HEK293 (cell line): Measurements from ENCODE around the gene MTARC2.

Experiments
- CTCF ChIA-PET: fragments of 350-600 bp; formaldehyde crosslinking; extraction: SDS; loops from one replicate; lab custom pipeline; 2021; ENCODE audit warnings: antibody characterized with exemption; lab: Yijun Ruan, JAX
- POLR2A ChIA-PET: fragments of 300-600 bp; formaldehyde crosslinking; extraction: SDS; loops from one replicate; lab custom pipeline; 2020; ENCODE audit warnings: antibody characterized with exemption, inconsistent platforms; lab: Yijun Ruan, JAX
- H3K27ac ChIP-seq: fragments of 200-500 bp; sonication (Bioruptor generic); 2 replicates; pipeline ENCODE4 v1.5.1; 2014; ENCODE audit warnings: low read depth, low read length, control low read depth, inconsistent platforms; ENCODE audit errors: extremely low read depth
- H3K36me3 ChIP-seq, 2 experiments: fragments of 200-500 bp in 1 of 2; sonication (Bioruptor generic) in 1 of 2; 1 replicate in 1 of 2; 2 replicates in 1 of 2; pipeline ENCODE4 v1.5.1; 2014 to 2017; ENCODE audit warnings: inconsistent platforms in 2 of 2, low read length in 2 of 2; ENCODE audit not compliant: control insufficient read depth in 2 of 2, insufficient read depth in 1 of 2
- H3K4me1 ChIP-seq: fragments of 200-500 bp; sonication (Bioruptor generic); 2 replicates; pipeline ENCODE4 v1.5.1; 2014; ENCODE audit warnings: mild to moderate bottlenecking, low read length, inconsistent platforms; ENCODE audit not compliant: control insufficient read depth, insufficient read depth
- H3K4me3 ChIP-seq: 2 replicates; pipeline ENCODE4 v1.5.1; 2011; ENCODE audit warnings: low read depth, mild to moderate bottlenecking, control low read depth, low read length, moderate library complexity
- H3K9me3 ChIP-seq: fragments of 200-500 bp; sonication (Bioruptor generic); 2 replicates; pipeline ENCODE4 v1.5.1; 2014; ENCODE audit warnings: low read depth, low read length, inconsistent platforms; ENCODE audit not compliant: control insufficient read depth, insufficient read depth
- GLI2 ChIP-seq: fragments of 450-650 bp; formaldehyde crosslinking; IDR thresholded peaks from 2 replicates; pipeline ENCODE4; 2017; ENCODE audit warnings: missing biosample characterization, missing genetic modification characterization, low read depth, borderline replicate concordance
- GLIS1 ChIP-seq: fragments of 450-650 bp; formaldehyde crosslinking; IDR thresholded peaks from 2 replicates; pipeline ENCODE4 v1.5.1; 2016; ENCODE audit warnings: missing biosample characterization, missing genetic modification characterization
- MEIS1 ChIP-seq: sonication (generic); formaldehyde crosslinking; IDR thresholded peaks from 2 replicates; pipeline ENCODE4 v1.8.1; 2022; ENCODE audit warnings: missing genetic modification reagents, mild to moderate bottlenecking, borderline replicate concordance
- PRDM2 ChIP-seq: fragments of 450-650 bp; formaldehyde crosslinking; IDR thresholded peaks from 2 replicates; pipeline ENCODE4 v1.5.1; 2016; ENCODE audit warnings: missing biosample characterization, missing genetic modification characterization, borderline replicate concordance
- SALL2 ChIP-seq: fragments of 450-650 bp; formaldehyde crosslinking; IDR thresholded peaks from 2 replicates; pipeline ENCODE4 v1.5.0; 2017; ENCODE audit warnings: missing biosample characterization, mild to moderate bottlenecking, missing genetic modification characterization, borderline replicate concordance
- SCRT2 ChIP-seq: fragments of 450-650 bp; formaldehyde crosslinking; IDR thresholded peaks from 2 replicates; pipeline ENCODE4 v1.5.1; 2016; ENCODE audit warnings: missing biosample characterization, missing genetic modification characterization
- SETDB1 ChIP-seq: IDR thresholded peaks from one replicate; pipeline ENCODE4 v1.6.1; 2017; ENCODE audit warnings: mild to moderate bottlenecking, low read length, moderate library complexity, mixed read lengths; ENCODE audit not compliant: insufficient read length
- ZBTB17 ChIP-seq: fragments of 450-650 bp; formaldehyde crosslinking; IDR thresholded peaks from 2 replicates; pipeline ENCODE4 v1.5.1; 2016; ENCODE audit warnings: missing biosample characterization, missing genetic modification characterization
- ZBTB8A ChIP-seq: fragments of 450-650 bp; formaldehyde crosslinking; IDR thresholded peaks from 2 replicates; pipeline ENCODE4 v1.5.1; 2016; ENCODE audit warnings: missing biosample characterization, missing genetic modification characterization
- ZFHX2 ChIP-seq: fragments of 450-650 bp; formaldehyde crosslinking; conservative IDR thresholded peaks from 2 replicates; pipeline ENCODE4 v1.5.1; 2016; ENCODE audit warnings: missing biosample characterization, missing genetic modification characterization
- ZNF112 ChIP-seq: fragments of 450-650 bp; formaldehyde crosslinking; IDR thresholded peaks from 2 replicates; pipeline ENCODE4 v1.5.0; 2017; ENCODE audit warnings: missing biosample characterization, missing genetic modification characterization
- ZNF140 ChIP-seq: fragments of 450-650 bp; formaldehyde crosslinking; IDR thresholded peaks from 2 replicates; pipeline ENCODE4 v1.5.1; 2016; ENCODE audit warnings: missing biosample characterization, missing genetic modification characterization
- ZNF146 ChIP-seq: fragments of 450-650 bp; formaldehyde crosslinking; IDR thresholded peaks from 2 replicates; pipeline ENCODE4 v1.5.1; 2016; ENCODE audit warnings: missing biosample characterization, missing genetic modification characterization
- ZNF239 ChIP-seq: fragments of 450-650 bp; formaldehyde crosslinking; IDR thresholded peaks from 2 replicates; pipeline ENCODE4 v1.5.1; 2016; ENCODE audit warnings: missing biosample characterization, missing genetic modification characterization
- ZNF248 ChIP-seq: fragments of 450-650 bp; formaldehyde crosslinking; IDR thresholded peaks from 2 replicates; pipeline ENCODE4 v1.5.1; 2017; ENCODE audit warnings: missing biosample characterization, missing genetic modification characterization
- ZNF280C ChIP-seq: fragments of 450-650 bp; formaldehyde crosslinking; IDR thresholded peaks from 2 replicates; pipeline ENCODE4 v1.5.1; 2016; ENCODE audit warnings: missing biosample characterization, missing genetic modification characterization
- ZNF391 ChIP-seq: fragments of 450-650 bp; formaldehyde crosslinking; IDR thresholded peaks from 2 replicates; pipeline ENCODE4 v1.5.1; 2016; ENCODE audit warnings: low read depth, missing biosample characterization, missing genetic modification characterization, borderline replicate concordance
- ZNF596 ChIP-seq: fragments of 450-650 bp; IDR thresholded peaks from 2 replicates; pipeline ENCODE4 v1.5.0; 2018; ENCODE audit warnings: missing biosample characterization, mild to moderate bottlenecking, missing genetic modification characterization, moderate library complexity
- ZNF624 ChIP-seq: fragments of 450-650 bp; formaldehyde crosslinking; IDR thresholded peaks from 2 replicates; pipeline ENCODE4 v1.5.1; 2017; ENCODE audit warnings: missing biosample characterization, missing genetic modification characterization
- ZNF677 ChIP-seq: fragments of 450-650 bp; IDR thresholded peaks from 2 replicates; pipeline ENCODE4 v1.5.0; 2018; ENCODE audit warnings: missing biosample characterization, mild to moderate bottlenecking, missing genetic modification characterization, moderate library complexity
- ZNF707 ChIP-seq: fragments of 450-650 bp; formaldehyde crosslinking; IDR thresholded peaks from 2 replicates; pipeline ENCODE4 v1.5.1; 2016; ENCODE audit warnings: missing biosample characterization, missing genetic modification characterization
- ZNF791 ChIP-seq: fragments of 450-650 bp; formaldehyde crosslinking; IDR thresholded peaks from 2 replicates; pipeline ENCODE4 v1.5.1; 2016; ENCODE audit warnings: missing biosample characterization, missing genetic modification characterization
- TF ChIP-seq, protein P1 (sequence below): fragments of 450-650 bp; formaldehyde crosslinking; IDR thresholded peaks from 2 replicates; pipeline ENCODE4 v1.5.1; 2016; ENCODE audit warnings: missing biosample characterization, missing genetic modification characterization

Gene MTARC2

DNA sequence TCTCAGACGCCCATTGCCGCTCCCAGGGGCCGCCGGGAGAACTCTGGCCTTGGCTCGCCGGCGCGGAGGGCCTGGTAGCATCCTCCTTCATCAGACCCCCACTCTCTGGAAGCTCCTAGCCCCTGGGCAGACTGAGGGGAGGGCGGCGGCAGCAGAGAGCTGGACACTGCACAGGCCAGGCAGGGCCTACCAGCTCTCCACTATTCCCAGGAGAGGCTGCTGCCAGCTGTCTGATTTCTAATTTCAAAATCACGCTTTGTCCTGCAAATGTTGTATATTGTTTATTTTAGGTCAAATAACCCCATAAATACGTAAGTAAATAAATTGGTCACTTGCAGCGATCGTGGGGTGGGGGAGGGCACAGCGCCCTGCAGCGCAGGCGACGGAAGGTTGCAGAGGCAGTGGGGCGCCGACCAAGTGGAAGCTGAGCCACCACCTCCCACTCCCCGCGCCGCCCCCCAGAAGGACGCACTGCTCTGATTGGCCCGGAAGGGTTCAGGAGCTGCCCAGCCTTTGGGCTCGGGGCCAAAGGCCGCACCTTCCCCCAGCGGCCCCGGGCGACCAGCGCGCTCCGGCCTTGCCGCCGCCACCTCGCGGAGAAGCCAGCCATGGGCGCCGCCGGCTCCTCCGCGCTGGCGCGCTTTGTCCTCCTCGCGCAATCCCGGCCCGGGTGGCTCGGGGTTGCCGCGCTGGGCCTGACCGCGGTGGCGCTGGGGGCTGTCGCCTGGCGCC is 38.4 kb downstream of the MTARC2 start, which contains the start of gene MTARC1 (continued):
- TF ChIP-seq ZNF280C: no peak
- no peak for TF ChIP-seq ZNF248
- no peak for TF ChIP-seq ZNF791
- no peak for TF ChIP-seq ZNF624 (tag by site-specific recombination)
- TF ChIP-seq ZNF146 (tag by site-specific recombination): no peak
- TF ChIP-seq GLIS1 (tag by site-specific recombination): peak; percentile 80

DNA sequence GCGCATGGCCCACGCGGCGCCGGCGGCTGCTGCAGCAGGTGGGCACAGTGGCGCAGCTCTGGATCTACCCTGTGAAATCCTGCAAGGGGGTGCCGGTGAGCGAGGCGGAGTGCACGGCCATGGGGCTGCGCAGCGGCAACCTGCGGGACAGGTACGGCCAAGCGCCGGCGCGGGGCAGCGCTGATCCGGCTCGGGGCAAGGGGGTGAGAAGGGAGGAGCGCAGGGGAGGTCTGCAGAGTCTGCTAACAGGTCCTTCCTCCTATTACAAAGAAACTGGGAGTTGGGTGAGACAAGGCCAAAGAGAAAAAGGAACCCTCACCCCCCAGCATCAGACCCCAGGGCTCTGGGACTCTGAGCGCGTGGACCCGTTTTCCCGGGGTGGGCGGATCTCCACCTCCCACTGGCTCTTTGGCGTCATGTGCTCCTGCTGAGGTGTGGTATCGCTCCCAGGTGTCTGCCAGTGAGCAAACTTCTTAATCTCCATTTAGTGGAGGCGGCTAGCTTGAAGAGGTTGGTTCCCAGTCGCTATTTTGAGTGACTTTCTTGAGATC is 39.0 kb downstream of the MTARC2 start:
- H3K4me3 ChIP-seq: peak overlapping the region; percentile 52
- peaks cover 13% of the 10 kb centered on the region for H3K4me1 ChIP-seq
- H3K36me3 ChIP-seq: peaks cover 0 to 25% of the 10 kb centered on the region in 2 experiments; a peak in 2 of 3 replicates
- ChIA-PET CTCF (interaction anchor here (1.6 to 3.0 kb wide), 2 partner anchors 11 to 23 kb away, joined by 4 to 28 read pairs; no protein-coding TSS in a partner anchor), POLR2A (interaction anchor here (1.0 to 1.5 kb wide), 2 partner anchors 26 to 39 kb away, joined by 3 to 4 read pairs; partner anchors contain the start of gene MTARC2)
- no peaks in the 10 kb centered on the region for H3K9me3 ChIP-seq
- peak overlapping the region; percentile 83; the same call in 1 of the 2 replicates for H3K27ac ChIP-seq
- TF ChIP-seq ZNF112 (no peak), ZBTB8A (tag by site-specific recombination) (no peak), ZFHX2 (tag by site-specific recombination) (peak; percentile 76), SCRT2 (peak; percentile 74), MEIS1 (CRISPR knock-in tag) (no peak), GLI2 (tag by site-specific recombination) (no peak), ZNF140 (tag by site-specific recombination) (no peak), PRDM2 (tag by site-specific recombination) (no peak), ZNF677 (tag by site-specific recombination) (no peak), ZBTB17 (no peak), ZNF707 (tag by site-specific recombination) (no peak), ZNF239 (no peak), ZNF596 (no peak), SALL2 (tag by site-specific recombination) (no peak), SETDB1 (no peak), ZNF391 (no peak)
- TF ChIP-seq, protein P1, sequence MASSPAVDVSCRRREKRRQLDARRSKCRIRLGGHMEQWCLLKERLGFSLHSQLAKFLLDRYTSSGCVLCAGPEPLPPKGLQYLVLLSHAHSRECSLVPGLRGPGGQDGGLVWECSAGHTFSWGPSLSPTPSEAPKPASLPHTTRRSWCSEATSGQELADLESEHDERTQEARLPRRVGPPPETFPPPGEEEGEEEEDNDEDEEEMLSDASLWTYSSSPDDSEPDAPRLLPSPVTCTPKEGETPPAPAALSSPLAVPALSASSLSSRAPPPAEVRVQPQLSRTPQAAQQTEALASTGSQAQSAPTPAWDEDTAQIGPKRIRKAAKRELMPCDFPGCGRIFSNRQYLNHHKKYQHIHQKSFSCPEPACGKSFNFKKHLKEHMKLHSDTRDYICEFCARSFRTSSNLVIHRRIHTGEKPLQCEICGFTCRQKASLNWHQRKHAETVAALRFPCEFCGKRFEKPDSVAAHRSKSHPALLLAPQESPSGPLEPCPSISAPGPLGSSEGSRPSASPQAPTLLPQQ (tag by site-specific recombination): no peak
